Measurements from ENCODE around the gene CEP131. TPM values are rescaled to one million over a fixed set of nuclear protein-coding genes. Genes with fewer than 3 reads are reported as not detected.

The CEP131 gene
- total and polyA plus RNA-seq, 2 of the 4 experiments (the other 2 are of a cell fraction), result 4.8 to 9.6 TPM

DNA sequence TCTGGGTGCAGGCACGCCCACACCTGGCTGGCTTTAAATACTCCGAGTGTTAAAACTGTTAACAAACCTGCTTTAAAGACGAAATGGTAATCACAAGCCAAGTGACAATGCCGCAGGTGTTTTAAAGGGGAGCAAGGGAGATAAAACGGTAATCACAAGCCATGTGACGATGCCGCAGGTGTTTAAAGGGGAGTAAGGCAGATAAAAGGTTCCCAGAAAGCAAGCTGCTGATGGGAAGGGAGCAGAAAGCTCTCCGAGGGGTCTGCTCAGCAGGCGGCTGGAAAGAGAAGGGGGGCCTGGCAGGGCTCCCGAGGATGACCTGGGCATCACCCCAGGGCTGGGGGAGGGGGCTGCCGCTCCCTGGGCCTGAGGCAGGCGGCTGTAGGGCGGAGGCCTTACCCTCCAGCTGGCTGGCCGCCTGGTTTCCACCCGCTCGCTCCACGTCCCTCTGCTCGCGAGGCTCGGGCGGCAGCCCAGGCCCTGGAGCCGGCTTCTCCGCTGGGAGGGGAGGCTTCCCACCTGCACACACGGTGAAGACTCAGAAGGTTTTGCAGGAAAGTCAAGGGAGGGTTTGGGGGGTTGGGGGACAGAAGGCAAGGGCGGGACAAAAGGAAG lies 28.4 kb upstream of the CEP131 start:
- dilution Hi-C loops (cut with HindIII; ENCODE audit: low sequenced_read_pairs, unreplicated experiment), result no loop called here
- H4K5ac ChIP-seq (ENCODE audit: low read depth, low read length), result no peak overlapping the region

More for the DNA sequence above, 28.4 kb upstream of the CEP131 start:
- Histone ChIP-seq H2AFZ (replicated peaks; ENCODE audit: low read length, poor library complexity) (no peak overlapping the region), H3K4me1 (ENCODE audit: control insufficient read depth, insufficient read depth, low read length) (peaks cover 12% of the 10 kb centered on the region), H3K4me2 (ENCODE audit: low read depth, low read length) (no peak overlapping the region), H3K14ac (replicated peaks; ENCODE audit: low read depth, low read length) (no peak overlapping the region), H3K9me1 (ENCODE audit: insufficient read depth, low read length) (peaks cover 7% of the 10 kb centered on the region), H2BK15ac (ENCODE audit: low read depth, low read length) (no peak overlapping the region), H3K27ac (ENCODE audit: insufficient read depth, low read length) (no peak overlapping the region), H3K36me3 (ENCODE audit: control insufficient read depth, insufficient read depth, low read length) (peaks cover 29% of the 10 kb centered on the region), H4K8ac (ENCODE audit: low read depth in 2 of 2, low read length in 2 of 2) (no peak overlapping the region), H3K56ac (ENCODE audit: extremely low read depth, insufficient read depth, low read length) (no peak overlapping the region), H4K91ac (ENCODE audit: insufficient read depth, low read depth, low read length) (no peak overlapping the region), H3K79me1 (ENCODE audit: low read depth in 1 of 2, low read length in 2 of 2) (peaks cover 9 to 22% of the 10 kb centered on the region in 2 experiments; a peak in 3 of 4 replicates), H2BK120ac (ENCODE audit: low read depth, low read length) (no peak overlapping the region), H3K9me3 (ENCODE audit: control insufficient read depth, insufficient read depth, low read length) (no peaks in the 10 kb centered on the region), H3K4me3 (ENCODE audit: insufficient read depth, low read depth, low read length) (no peak overlapping the region), H3K23ac (ENCODE audit: low read depth, low read length) (no peak overlapping the region), H3K4ac (ENCODE audit: low read depth, low read length) (no peak overlapping the region), H3K18ac (ENCODE audit: low read depth, low read length) (no peak overlapping the region), H2AK5ac (ENCODE audit: low read depth, low read length) (no peak overlapping the region), H3K27me3 (ENCODE audit: control insufficient read depth, insufficient read depth, low read length) (no peaks in the 10 kb centered on the region), H2AK9ac (replicated peaks; ENCODE audit: low read depth, low read length, poor library complexity) (no peak overlapping the region), H2BK5ac (ENCODE audit: low read depth, low read length, poor library complexity, severe bottlenecking) (no peak overlapping the region), H4K20me1 (ENCODE audit: insufficient read depth, low read length) (peaks cover 22% of the 10 kb centered on the region), H2BK20ac (ENCODE audit: low read depth, low read length) (no peak overlapping the region), H3K9ac (ENCODE audit: low read depth, low read length) (no peak overlapping the region)
- TF ChIP-seq, protein P1, sequence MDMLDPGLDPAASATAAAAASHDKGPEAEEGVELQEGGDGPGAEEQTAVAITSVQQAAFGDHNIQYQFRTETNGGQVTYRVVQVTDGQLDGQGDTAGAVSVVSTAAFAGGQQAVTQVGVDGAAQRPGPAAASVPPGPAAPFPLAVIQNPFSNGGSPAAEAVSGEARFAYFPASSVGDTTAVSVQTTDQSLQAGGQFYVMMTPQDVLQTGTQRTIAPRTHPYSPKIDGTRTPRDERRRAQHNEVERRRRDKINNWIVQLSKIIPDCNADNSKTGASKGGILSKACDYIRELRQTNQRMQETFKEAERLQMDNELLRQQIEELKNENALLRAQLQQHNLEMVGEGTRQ (IDR thresholded peaks at IDR 0.05; ENCODE audit: low read depth, low read length), result no peak
- TF ChIP-seq CEBPB (IDR thresholded peaks at IDR 0.05; ENCODE audit: low read depth, low read length) (no peak), MXI1 (IDR thresholded peaks at IDR 0.05; ENCODE audit: borderline replicate concordance, low read depth, low read length) (no peak), NFE2L2 (IDR thresholded peaks at IDR 0.05; ENCODE audit: low read depth, low read length) (no peak), SMC3 (IDR thresholded peaks at IDR 0.05; ENCODE audit: low read depth, low read length) (no peak)
- TF ChIP-seq, protein P2, sequence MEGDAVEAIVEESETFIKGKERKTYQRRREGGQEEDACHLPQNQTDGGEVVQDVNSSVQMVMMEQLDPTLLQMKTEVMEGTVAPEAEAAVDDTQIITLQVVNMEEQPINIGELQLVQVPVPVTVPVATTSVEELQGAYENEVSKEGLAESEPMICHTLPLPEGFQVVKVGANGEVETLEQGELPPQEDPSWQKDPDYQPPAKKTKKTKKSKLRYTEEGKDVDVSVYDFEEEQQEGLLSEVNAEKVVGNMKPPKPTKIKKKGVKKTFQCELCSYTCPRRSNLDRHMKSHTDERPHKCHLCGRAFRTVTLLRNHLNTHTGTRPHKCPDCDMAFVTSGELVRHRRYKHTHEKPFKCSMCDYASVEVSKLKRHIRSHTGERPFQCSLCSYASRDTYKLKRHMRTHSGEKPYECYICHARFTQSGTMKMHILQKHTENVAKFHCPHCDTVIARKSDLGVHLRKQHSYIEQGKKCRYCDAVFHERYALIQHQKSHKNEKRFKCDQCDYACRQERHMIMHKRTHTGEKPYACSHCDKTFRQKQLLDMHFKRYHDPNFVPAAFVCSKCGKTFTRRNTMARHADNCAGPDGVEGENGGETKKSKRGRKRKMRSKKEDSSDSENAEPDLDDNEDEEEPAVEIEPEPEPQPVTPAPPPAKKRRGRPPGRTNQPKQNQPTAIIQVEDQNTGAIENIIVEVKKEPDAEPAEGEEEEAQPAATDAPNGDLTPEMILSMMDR (conservative IDR thresholded peaks at IDR 0.05; ENCODE audit: low read depth, low read length), result no peak
- ChIA-PET CTCF (no interaction called here), POLR2A (ENCODE audit: unreplicated experiment) (no interaction called here)
- in situ Hi-C loops (cut with MboI; ENCODE audit: low sequenced_read_pairs), result no loop called here
- DNase-seq (no peak), ATAC-seq (ENCODE audit: low read depth) (no peak)
- 90% methylated on average over 2 of the region's 25 CpGs; no CpG with 5 or more reads in 1 of the 2 experiments for WGBS, 2 experiments (ENCODE audit: extremely low coverage in 2 of 2, insufficient read length in 1 of 2)
- BruUV-seq (replicated peaks), result no TSS peak
- intact Hi-C loops (cut with micrococcal nuclease), result no loop called here

Data from IMR-90 (cell line).